Spinal cord (tissue), 10 donors: ENCODE data around the gene TRNP1. TPM values are rescaled to one million over a fixed set of nuclear protein-coding genes. Genes with fewer than 3 reads are reported as not detected.

Source experiments
- DNase-seq, 6 donors: peaks; one replicate each; pipeline versions ENCODE4 v3.0.0 to v3.0.0-alpha.2; 2013 to 2015; ENCODE audit warnings: low spot score in 6 of 6, low read depth in 4 of 6
- H3K27ac ChIP-seq: one replicate; pipeline ENCODE4 v1.5.1; 2013; ENCODE audit warnings: low read depth, low read length, control low read depth
- H3K27me3 ChIP-seq: one replicate; pipeline ENCODE4 v1.6.1; 2013; ENCODE audit warnings: low read length; ENCODE audit not compliant: control insufficient read depth, insufficient read depth
- H3K36me3 ChIP-seq: one replicate; pipeline ENCODE4 v1.6.1; 2013; ENCODE audit warnings: low read length; ENCODE audit not compliant: control insufficient read depth, insufficient read depth
- H3K4me1 ChIP-seq: one replicate; pipeline ENCODE4 v1.6.1; 2013; ENCODE audit warnings: low read length; ENCODE audit not compliant: control insufficient read depth, insufficient read depth
- H3K4me3 ChIP-seq: one replicate; pipeline ENCODE4 v1.5.1; 2013; ENCODE audit warnings: low read depth, low read length, control low read depth
- H3K9me3 ChIP-seq: one replicate; pipeline ENCODE4 v1.6.1; 2013; ENCODE audit warnings: low read length; ENCODE audit not compliant: control insufficient read depth, insufficient read depth
- WGBS: methylation state at CpG from one replicate; pipeline ENCODE4 v1.1.5; 2013; ENCODE audit warnings: missing lambda C conversion rate; ENCODE audit not compliant: insufficient coverage; 5-methylcytosine and 5-hydroxymethylcytosine counted together
- polyA plus RNA-seq, 2 donors: library from polyadenylated mRNA; unstranded; fragments of 120-200 nt; gene quantifications; one replicate each; pipeline ENCODE4 v1.2.1, GENCODE V29; 2013; ENCODE audit not compliant: insufficient read length in 2 of 2
- total RNA-seq, 2 donors: library from RNA; depleted of rRNA in 1 of 2; stranded (reverse); fragments of 120-200 nt in 1 of 2; fragments of >200 nt in 1 of 2; gene quantifications; one replicate each; pipeline versions ENCODE4 v1.2.3 to v1.2.4, GENCODE V29; 2013 to 2014
- donor health status: healthy.

TRNP1 gene
- total and polyA plus RNA-seq, 4 donors = 9.3 to 50.6 (median 32.0) TPM

DNA sequence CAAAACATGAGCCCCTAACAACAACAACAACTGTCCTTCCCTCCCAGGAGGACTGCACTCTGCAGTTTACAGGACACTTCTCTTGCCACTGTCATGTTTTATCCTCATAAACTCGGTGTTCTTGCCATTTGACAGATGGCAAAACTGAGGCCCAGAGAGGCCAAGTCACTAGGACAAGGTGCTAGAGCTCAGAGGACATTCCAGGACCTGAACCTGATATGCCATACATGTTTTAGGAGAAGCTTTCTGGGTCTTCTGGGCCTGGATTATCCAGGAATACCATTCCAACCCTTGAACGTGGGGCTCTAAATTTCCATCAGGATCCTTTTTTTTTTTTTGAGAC is 38.6 kb downstream of the TRNP1 start:
- H3K27ac ChIP-seq = no peak overlapping the region
- peaks cover 11% of the 10 kb centered on the region for H3K4me1 ChIP-seq
- no peaks in the 10 kb centered on the region for H3K36me3 ChIP-seq
- DNase-seq = no peak
- H3K27me3 ChIP-seq = no peaks in the 10 kb centered on the region
- no peaks in the 10 kb centered on the region for H3K9me3 ChIP-seq
- 79% methylated on average over 2 of the region's 2 CpGs for WGBS
- peak overlapping the region; percentile 45 for H3K4me3 ChIP-seq

DNA sequence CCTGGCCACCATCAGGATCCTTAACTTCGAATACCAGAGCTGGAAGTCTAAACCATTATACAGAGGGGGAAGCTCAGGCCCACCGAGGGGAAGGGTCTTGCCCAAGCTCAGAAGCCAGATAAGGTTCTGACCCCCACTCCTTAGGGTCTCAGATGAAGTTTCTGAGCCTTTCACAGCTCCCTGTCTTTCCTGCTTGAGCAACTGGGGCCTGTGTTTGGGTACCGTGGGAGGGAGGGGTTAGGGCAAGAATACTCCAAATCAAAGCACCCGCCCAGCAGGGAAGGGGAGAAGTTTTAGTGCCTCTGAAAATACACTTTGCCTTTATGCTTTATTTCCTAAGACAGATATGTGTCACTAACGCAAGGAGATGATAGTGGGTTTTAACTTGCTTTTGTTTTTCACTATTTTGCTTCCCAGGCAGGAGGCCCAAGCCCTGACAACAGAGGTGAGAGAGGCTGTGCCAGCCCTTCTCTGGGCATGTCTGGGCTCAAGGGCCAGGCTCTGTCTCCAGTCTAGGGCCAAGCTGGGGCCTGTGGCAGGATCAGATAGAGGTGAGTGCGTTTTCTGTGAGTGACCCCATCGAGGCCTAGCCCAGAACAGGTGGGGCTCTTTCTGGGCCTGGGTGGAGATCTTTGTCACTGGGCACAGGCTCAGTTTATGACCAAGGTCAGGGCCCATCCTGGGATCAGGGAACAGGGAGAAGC is 39.7 kb downstream of the TRNP1 start:
- 69% methylated on average over 3 of the region's 7 CpGs for WGBS
- Histone ChIP-seq H3K36me3 (no peaks in the 10 kb centered on the region), H3K27me3 (no peaks in the 10 kb centered on the region), H3K27ac (no peak overlapping the region), H3K4me1 (peaks cover 11% of the 10 kb centered on the region), H3K9me3 (no peaks in the 10 kb centered on the region), H3K4me3 (no peak overlapping the region)
- no peak for DNase-seq

DNA sequence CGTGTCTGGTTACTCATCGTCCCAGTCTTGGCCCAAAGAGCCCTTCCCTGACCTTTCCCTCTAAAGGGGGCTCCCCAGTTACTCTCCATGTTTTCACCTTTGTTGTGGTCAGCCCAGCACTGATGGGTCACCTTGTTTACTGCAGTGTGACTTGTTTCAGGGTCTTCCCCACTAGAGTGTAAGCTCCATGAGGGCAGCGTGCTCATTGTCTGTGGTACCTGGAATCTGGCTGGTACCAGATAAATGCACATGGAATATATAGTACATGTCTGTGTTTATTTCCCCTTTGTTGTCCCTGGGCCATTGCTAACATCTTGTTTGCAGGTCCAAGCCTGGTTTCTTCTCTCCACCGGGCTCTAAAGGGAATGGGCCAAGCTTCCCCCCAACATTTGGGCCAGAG is 41.9 kb downstream of the TRNP1 start:
- H3K4me3 ChIP-seq = no peak overlapping the region
- H3K36me3 ChIP-seq = no peaks in the 10 kb centered on the region
- WGBS = 85% methylated on average over 3 of the region's 4 CpGs

DNA sequence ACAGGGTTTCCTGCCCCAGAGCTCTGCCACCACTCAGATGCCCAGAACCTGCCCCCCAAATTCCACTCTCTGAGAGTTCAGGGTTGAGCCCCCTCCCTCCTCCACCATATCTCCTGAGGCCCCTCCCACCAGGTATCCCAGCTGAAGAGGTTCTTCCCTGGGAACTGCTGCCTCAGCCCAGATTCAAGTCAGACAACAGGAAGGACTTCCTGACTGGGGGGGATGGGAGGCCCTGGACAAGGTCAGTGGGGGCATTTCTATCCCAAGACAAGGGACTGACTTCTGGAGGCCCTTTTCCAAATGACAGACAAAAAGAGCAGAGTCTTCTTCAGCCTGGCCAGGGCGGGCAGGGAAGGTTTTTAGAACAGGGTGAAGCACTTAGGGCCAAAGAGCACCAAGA is 43.2 kb downstream of the TRNP1 start:
- no peak overlapping the region for H3K4me3 ChIP-seq
- DNase-seq = no peak
- no CpG with 5 or more reads among the region's 1 CpG for WGBS
- no peaks in the 10 kb centered on the region for H3K36me3 ChIP-seq
- no peaks in the 10 kb centered on the region for H3K27me3 ChIP-seq
- H3K4me1 ChIP-seq = peaks cover 4% of the 10 kb centered on the region
- no peaks in the 10 kb centered on the region for H3K9me3 ChIP-seq
- H3K27ac ChIP-seq = no peak overlapping the region

More for the DNA sequence above, 41.9 kb downstream of the TRNP1 start:
- no peak for DNase-seq
- H3K27ac ChIP-seq = no peak overlapping the region
- no peaks in the 10 kb centered on the region for H3K9me3 ChIP-seq
- H3K27me3 ChIP-seq = no peaks in the 10 kb centered on the region
- H3K4me1 ChIP-seq = peaks cover 11% of the 10 kb centered on the region

DNA sequence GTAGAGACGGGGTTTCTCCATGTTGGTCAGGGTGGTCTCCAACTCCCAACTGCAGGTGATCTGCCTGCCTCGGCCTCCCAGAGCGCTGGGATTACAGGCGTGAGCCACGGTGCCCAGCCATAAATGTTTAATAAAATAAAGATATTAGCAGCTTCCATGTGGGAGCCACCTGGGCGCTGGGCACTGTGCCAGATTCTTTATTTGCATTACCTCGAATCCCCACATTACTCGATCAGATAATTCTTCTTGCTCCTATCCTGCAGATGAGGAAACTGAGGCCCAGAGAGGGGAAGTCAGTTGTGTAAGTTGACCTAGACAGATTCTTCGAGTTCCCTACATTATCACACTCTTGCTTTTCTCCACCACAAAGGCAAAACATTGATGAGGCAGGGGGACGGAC is 44.0 kb downstream of the TRNP1 start:
- WGBS = 100% methylated on average over 1 of the region's 10 CpGs
- Histone ChIP-seq H3K4me1 (no peaks in the 10 kb centered on the region), H3K27ac (no peak overlapping the region), H3K4me3 (no peak overlapping the region), H3K9me3 (no peaks in the 10 kb centered on the region), H3K36me3 (no peaks in the 10 kb centered on the region), H3K27me3 (no peaks in the 10 kb centered on the region)
- no peak for DNase-seq

DNA sequence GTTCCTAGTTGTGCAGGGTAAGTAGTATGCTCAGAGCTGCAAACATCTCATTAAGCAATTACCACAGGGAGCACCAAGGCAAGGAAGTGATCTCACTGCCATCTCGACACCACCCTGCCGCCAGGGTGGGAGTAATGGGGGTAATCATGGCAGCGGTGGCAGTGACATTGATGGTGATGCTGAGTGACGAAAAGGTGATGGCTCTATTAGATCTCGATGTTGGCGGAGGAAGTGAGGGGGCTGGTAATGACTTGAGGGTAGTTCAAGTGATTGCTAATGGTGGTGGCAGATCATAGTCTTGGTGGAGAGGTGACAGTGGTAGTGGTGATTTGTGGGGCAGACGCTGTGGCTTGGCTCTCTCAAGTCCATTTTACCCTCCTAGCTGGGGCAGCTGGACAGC is 44.5 kb downstream of the TRNP1 start:
- Histone ChIP-seq H3K9me3 (no peaks in the 10 kb centered on the region), H3K27me3 (no peaks in the 10 kb centered on the region), H3K4me3 (no peak overlapping the region), H3K4me1 (no peaks in the 10 kb centered on the region), H3K27ac (no peak overlapping the region), H3K36me3 (no peaks in the 10 kb centered on the region)
- DNase-seq = no peak
- WGBS = 81% methylated on average over 6 of the region's 7 CpGs

DNA sequence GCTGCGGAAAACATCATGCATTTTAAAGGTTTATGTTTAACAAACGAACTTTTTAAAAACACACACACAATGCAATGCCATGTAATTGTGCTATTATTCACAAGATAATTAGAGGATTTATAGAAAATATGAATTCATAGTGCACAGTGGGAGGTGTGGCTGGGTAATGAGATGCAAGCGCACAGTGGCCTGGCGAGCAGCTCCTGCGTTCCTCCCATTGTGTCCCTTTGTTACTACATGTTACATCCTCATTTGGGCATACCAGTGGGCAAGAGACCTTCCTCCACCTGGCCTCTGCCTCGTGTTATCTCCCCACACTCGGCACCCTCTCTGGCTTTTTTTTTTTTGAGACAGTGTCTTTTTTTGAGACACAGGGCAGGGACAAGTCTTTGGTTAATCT is 49.2 kb downstream of the TRNP1 start:
- Histone ChIP-seq H3K27me3 (peaks cover 3% of the 10 kb centered on the region), H3K36me3 (no peaks in the 10 kb centered on the region), H3K4me1 (peaks cover 18% of the 10 kb centered on the region), H3K4me3 (no peak overlapping the region), H3K9me3 (no peaks in the 10 kb centered on the region), H3K27ac (no peak overlapping the region)
- WGBS = no CpG with 5 or more reads among the region's 7 CpGs
- peak in 1 of 6 donors; percentile 36 for DNase-seq

DNA sequence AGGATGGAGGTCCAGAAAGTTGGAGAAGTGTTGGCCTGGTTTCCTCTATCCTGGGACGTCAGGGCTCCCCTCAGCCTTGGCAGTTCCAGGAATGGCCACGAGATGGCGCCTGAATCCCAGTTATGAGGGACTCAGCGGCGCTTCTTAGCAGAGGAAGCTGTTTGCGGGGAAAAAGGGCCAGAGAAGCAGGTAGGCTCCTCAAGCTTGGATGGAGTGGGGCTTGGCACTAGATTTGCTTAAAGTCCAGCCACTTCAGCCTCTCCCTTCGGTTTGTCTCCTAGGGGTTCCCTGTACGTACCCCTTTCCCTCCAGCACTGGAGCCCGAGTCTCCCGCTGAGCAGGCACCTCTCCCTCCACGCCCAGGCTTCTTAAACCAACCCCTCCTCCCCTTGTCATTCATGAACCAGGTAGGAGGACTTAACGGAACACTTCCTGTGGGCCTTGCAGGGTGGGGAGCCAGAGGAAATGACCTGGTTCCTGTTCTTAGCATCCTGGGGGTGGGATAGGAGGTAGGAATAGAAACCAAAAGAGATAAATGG is 51.2 kb downstream of the TRNP1 start:
- Histone ChIP-seq H3K36me3 (no peaks in the 10 kb centered on the region), H3K4me1 (peaks cover 21% of the 10 kb centered on the region), H3K9me3 (no peaks in the 10 kb centered on the region), H3K27ac (no peak overlapping the region), H3K4me3 (no peak overlapping the region), H3K27me3 (peaks cover 3% of the 10 kb centered on the region)
- WGBS = 7% methylated on average over 8 of the region's 12 CpGs
- DNase-seq = peak in 5 of 6 donors; percentile 71 to 96 (median 82)

DNA sequence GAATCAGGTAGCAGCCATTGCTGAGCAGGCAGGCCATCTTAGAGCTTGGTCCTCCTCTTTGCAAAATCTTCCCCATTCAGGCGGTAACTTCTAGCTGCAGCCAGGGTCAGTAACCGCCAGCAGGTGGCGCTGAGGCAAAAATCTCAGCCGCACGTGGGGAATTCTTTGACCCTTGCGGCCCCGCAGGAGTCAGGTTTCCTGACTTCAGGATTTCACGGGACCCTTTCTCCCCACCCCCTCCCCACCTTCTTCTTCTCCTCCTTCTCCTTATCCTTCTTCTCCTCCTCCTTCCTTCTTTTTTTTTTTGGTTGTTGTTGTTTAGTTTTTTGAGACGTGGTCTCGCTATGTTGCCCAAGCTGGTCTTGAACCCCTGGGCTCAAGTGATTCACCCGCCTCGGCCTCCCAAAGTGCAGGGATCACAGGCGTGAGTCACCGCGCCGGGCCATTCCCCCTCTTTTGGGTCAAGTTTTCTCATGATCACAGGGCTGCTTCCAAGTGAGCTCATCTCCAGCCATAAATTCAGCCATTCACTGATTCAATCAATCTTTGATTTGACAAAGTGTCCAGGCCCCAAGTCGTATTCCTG is 52.6 kb downstream of the TRNP1 start:
- DNase-seq = peak in 2 of 6 donors; percentile 85 to 89
- Histone ChIP-seq H3K4me3 (no peak overlapping the region), H3K27ac (no peak overlapping the region)

DNA sequence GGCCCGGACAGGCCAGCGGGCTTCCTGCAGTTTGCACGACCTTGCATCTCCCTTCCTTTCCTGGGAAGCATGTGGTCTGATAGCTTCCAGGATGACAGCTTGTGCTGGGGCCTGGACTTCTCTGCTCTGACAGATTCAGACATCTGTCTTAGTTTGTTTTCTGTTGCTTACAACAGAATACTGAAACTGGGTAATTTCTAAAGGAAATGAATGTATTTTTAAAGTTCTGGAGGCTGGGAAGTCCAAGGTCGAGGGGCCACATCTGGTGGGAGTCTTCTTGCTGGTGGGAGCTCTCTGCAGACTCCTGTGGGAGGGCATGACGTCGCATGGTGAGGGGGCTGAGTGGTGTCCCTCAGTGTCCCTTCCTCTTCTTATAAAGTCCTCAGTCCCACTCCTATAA is 54.4 kb downstream of the TRNP1 start:
- Histone ChIP-seq H3K4me3 (no peak overlapping the region), H3K27me3 (peaks cover 3% of the 10 kb centered on the region), H3K36me3 (no peaks in the 10 kb centered on the region), H3K27ac (peak overlapping the region; percentile 54), H3K4me1 (peaks cover 21% of the 10 kb centered on the region), H3K9me3 (no peaks in the 10 kb centered on the region)
- no peak for DNase-seq
- WGBS = 73% methylated on average over 3 of the region's 6 CpGs

More for the DNA sequence above, 52.6 kb downstream of the TRNP1 start:
- H3K9me3 ChIP-seq = no peaks in the 10 kb centered on the region
- H3K36me3 ChIP-seq = no peaks in the 10 kb centered on the region
- H3K27me3 ChIP-seq = peaks cover 3% of the 10 kb centered on the region
- peaks cover 21% of the 10 kb centered on the region for H3K4me1 ChIP-seq
- WGBS = 35% methylated on average over 16 of the region's 17 CpGs
